ENCODE measurements around the gene MEGF11.

DNA sequence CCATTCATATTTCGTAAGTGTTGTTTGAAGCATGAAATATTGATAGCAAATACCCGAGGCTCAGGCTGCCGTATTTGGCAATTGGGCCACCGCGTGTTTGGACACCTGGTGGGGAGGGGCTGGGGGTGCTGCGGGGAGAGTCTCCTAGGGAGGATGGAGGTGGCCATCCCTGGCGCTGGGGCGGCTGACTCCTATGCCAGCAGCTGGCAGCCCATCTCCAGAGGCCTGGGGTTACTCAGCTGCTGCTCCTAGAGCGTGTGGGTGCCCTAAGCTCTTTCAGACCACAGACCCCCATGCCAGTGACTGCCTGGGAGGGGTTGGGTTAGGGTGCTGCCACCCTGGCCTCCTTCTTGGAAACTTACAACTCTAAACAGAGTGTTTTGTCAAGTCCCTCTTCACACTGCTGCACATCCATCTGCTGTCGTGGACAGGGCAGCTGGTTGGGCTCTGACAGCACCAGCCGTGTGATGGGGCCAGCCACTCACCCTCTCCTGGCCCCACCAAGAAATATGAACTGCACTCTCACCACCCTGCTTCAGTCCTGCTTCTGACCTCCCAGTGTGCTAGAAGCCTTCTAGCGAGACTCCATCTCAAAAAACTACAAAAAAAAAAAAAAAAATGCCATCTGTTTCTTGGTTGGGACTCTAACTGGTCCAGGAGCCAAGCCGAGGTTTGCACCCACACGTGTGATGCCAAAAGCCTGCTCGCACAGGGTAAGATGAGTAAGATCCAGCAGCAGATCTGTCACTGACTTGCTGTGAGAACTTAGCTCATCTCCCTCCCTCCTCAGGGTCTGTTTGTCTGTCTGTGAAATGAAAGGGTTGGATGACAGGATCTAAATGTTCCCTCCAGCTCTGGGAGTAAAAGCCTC, 156.2 kb downstream of the MEGF11 start:
- TF ChIP-seq POLR2A (IDR thresholded peaks at IDR 0.05; ENCODE audit: low read depth, low read length): no peak
- TF ChIP-seq POLR2AphosphoS5 (IDR thresholded peaks at IDR 0.05; ENCODE audit: low read depth, low read length): no peak

Measured in GM12891 (cell line).